GM10266 (cell line): Measurements from ENCODE around the gene GALE.

Source experiments
- DNase-seq: peaks from one replicate; pipeline ENCODE4 v3.0.0; 2012; ENCODE audit errors: extremely low spot score
- TF ChIP-seq, protein P1 (sequence below): IDR thresholded peaks from 2 replicates; pipeline ENCODE4 v1.5.1; 2012; ENCODE audit warnings: mild to moderate bottlenecking, low read depth; ENCODE audit not compliant: control insufficient read depth, insufficient read depth; ENCODE audit errors: missing control alignments

GALE gene

DNA sequence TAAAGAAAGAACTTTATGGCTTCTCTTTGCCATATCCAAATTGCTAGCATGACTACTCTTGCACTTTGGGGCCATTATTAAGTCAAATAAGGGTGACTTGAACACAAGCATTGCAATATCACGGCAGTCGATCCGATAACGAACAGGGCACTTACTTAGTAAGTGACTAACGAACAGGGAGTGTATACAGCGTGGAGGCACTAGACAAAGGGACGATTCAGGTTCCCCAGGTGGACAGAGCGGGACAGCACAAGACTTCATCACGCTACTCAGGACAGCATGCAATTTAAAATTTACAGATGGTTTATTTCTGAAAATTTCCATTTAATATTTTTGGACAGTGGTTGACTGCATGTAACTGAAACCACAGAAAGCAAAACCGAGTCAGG is 27.7 kb downstream of the GALE start:
- TF ChIP-seq, protein P1, sequence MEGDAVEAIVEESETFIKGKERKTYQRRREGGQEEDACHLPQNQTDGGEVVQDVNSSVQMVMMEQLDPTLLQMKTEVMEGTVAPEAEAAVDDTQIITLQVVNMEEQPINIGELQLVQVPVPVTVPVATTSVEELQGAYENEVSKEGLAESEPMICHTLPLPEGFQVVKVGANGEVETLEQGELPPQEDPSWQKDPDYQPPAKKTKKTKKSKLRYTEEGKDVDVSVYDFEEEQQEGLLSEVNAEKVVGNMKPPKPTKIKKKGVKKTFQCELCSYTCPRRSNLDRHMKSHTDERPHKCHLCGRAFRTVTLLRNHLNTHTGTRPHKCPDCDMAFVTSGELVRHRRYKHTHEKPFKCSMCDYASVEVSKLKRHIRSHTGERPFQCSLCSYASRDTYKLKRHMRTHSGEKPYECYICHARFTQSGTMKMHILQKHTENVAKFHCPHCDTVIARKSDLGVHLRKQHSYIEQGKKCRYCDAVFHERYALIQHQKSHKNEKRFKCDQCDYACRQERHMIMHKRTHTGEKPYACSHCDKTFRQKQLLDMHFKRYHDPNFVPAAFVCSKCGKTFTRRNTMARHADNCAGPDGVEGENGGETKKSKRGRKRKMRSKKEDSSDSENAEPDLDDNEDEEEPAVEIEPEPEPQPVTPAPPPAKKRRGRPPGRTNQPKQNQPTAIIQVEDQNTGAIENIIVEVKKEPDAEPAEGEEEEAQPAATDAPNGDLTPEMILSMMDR, result no peak
- no peak for DNase-seq

DNA sequence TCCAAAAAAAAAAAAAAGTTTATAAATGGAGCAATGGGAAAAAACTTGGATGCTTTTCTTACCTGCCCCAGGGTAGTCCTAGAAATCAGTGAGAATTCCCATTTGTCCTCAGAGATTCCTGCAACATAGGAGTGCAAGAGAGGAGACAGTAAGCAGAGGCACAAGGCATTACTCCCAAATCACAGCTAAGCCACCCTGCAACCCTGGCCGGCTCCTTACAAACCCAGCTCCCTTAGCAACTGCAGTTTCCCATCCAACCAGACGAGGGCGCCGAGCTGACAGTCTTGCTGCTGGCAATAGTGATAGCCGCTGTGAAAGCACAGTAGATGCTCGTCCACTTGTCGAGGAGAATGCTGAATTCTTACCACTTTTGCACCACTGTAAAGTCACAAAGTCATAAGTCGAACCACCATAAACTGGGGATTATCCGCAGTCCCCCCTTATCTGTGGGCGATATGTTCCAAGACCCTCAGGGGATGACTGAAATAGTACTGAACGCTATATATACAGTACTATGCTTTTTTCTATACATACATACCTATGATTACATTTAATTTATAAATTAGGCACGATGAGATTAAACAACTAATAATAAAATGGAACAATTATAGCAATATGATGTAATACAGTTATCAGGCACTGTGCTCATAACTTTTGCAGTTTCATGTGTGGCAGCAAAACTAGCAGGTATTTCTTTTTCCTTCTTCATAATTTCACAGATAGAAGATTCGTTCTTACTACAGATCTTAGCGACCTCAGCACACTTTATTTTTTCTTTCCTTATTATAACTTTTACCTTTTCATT is 28.3 kb downstream of the GALE start:
- TF ChIP-seq, protein P1, result peak; percentile 98
- DNase-seq, result peak; percentile 69

DNA sequence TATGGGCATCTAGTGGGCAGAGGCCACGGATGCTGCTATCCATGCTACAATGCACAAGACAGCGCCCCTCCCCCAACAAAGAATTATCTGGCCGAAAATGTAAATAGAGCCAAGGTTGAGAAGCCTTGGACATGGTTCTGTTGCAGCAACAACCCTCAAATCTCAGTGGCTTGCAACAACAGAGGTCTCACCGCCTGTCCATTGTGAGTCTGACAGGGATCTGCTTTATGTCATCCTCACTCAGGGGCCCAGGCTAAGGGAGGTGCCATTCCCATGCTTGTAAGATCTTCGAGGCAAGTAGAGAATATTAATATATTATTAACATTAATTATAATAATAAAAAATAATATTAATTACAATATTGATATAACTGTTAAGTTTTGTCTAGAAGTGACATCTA is 31.8 kb downstream of the GALE start:
- TF ChIP-seq, protein P1, result no peak
- no peak for DNase-seq

DNA sequence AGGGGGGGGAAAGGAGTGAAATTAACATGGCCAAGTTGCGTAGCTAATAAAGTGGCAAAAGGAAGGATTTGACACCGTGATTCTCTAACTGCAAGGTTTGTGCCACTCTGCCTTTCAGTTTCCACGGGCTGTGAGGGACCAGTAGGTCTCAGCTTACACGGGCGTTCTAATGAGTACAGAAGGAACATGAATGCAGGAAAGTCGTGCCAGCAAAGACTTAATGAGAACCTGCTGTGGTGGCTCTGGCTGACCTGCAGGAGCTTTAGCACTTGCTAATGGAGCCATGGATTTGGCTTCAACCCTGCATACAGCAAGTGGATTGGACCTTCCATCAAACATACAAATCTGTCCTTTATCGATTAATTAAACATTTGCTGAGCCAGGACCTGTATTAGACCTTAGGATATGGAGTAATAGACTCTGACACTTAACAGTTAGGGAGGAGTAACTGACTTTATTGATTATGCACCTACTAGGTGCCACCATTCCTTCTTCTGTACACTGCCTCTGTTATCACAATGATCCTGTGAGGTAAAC is 37.4 kb downstream of the GALE start:
- TF ChIP-seq, protein P1, result no peak
- DNase-seq, result no peak

DNA sequence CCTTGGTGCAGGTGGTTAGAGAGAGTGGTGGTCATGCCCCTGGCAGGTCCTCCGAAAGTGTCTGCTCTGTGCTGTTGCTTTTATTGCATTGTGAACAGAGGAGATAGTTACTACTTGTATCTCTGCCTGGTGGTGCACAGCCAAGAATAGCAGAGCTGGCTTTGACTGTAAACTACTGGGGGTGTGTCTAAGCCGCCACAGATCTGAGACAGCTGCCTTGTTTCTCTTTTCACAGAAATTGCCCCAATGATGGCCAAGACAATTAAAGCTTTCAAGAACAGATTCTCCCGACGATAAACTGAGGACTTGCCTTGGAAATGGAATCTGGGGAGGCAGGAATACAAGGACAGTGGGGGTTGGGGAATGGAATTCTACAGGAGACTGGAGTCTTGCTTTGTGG is 41.3 kb downstream of the GALE start:
- DNase-seq, result no peak
- TF ChIP-seq, protein P1, result no peak

DNA sequence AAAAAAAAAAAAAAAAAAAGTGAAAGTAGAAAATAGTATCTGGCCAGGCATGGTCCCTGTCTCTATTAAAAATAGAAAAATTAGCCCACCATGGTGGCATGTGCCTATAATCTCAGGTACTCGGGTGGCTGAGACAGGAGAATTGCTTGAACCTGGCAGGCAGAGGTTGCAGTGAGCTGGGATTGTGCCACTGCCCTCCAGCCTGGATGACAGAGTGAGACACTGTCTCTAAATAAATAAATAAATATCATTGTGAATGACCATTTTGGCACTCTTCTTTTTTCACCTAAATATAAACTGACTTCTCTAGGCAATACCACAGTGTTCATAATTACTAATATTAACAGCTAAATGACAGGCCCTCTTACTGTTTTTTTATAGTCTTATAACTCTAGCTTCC is 42.7 kb downstream of the GALE start:
- TF ChIP-seq, protein P1, result no peak

DNA sequence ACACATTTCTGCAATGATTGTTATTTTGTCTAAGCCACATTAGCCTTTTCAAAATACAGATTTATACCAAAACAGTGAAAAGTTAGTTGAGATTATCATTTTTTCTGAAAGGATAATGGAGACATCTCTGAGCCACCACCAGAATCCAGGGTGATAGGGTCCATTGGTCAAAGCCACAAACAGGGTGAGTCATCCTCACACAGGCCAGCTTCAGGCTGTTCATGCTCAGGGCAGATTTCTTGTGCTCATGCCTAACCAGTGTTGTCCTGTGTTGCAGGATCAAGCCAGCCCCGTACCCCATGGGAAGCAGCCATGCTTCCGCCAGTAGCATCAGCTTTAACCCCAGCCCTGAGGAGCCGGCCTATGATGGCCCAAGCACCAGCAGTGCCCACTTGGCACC is 43.9 kb downstream of the GALE start:
- TF ChIP-seq, protein P1, result no peak
- DNase-seq, result no peak

More for the DNA sequence above, 42.7 kb downstream of the GALE start:
- DNase-seq, result no peak
